Muscle of arm (tissue), 12 donors: ENCODE results near the gene MORN5. TPM values are rescaled to one million over a fixed set of nuclear protein-coding genes. Genes with fewer than 3 reads are reported as not detected.

Source experiments
- DNase-seq: peaks from one replicate; pipeline ENCODE4 v3.0.0-alpha.2; 2013
- polyA plus RNA-seq, 12 donors: library from polyadenylated mRNA; unstranded; fragments of 120-200 nt; gene quantifications; one replicate each; pipeline ENCODE4 v1.2.1, GENCODE V29; 2013; ENCODE audit not compliant: insufficient read length in 12 of 12

Gene MORN5
- polyA plus RNA-seq, 12 donors, result 0.31 to 0.57 (median 0.43) TPM; not detected in 8

DNA sequence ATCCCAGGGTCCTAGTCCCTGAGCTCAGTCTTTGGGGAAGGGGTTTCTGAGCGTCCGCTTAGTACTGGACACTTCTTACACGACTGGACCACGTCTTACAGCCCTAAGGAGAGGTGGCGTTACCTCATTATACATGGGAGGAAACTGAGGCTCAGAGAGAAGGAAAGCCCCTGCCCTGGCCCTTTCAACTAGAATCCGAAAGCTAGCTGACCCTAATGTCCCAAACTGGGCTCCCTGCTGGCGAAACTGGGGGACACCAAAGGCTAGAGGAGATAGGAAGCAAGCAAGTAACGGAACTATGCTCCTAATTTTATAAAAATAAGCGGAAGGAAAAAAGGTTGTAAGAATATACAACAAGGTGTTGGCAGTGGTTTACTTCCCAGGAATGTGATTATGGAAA is 54.8 kb downstream of the MORN5 start:
- DNase-seq, result no peak

DNA sequence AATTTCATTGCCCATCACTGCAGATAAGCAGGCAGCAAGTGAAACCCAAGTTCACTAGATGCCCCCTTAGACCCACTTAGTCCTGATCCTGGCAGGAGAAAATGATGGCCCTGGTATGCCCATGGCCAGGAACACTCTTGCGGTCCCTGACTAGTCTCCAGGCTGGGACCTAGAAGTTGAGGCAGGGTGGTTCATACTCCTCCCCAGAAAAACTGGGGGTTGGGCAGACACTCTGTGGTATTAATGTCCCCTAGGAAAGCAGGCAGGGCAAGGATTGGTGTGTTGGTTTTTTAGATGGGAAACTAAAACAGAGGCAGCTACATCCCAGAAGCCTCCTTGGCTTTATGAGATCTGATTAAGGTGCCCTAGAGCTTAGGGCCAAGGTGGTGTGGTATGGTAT is 56.0 kb downstream of the MORN5 start:
- no peak for DNase-seq

DNA sequence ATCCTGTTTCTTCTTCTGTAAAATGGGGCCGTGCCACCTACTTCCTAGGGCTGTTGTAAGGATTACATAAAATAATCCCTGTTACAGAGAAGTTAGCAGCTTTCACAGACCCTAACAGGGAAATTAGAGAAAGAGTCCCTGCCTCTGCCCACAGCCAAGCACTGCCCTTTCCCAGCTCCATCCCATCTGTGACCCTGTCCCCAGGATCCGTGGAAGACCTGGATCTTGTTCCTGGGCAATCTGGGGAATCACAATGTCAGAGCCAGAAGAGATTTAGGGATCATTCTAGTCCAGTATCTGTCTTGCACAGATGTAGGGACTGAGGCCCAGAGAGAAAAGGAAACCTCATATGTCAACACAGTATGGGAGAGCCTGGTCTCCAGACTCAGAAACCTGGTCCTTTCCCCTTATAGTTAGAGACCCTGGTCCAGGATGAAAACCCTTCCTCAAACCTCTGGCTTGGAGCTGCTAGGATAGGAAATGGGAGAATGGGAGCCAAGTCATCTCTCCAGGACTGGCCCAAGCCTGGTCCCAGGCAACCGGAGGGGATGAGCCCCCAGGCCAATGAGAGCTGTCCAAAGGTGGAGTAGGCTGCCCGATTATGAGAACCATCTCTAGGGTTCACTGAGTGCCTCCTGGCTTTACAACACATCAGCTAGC is 56.6 kb downstream of the MORN5 start:
- no peak for DNase-seq

DNA sequence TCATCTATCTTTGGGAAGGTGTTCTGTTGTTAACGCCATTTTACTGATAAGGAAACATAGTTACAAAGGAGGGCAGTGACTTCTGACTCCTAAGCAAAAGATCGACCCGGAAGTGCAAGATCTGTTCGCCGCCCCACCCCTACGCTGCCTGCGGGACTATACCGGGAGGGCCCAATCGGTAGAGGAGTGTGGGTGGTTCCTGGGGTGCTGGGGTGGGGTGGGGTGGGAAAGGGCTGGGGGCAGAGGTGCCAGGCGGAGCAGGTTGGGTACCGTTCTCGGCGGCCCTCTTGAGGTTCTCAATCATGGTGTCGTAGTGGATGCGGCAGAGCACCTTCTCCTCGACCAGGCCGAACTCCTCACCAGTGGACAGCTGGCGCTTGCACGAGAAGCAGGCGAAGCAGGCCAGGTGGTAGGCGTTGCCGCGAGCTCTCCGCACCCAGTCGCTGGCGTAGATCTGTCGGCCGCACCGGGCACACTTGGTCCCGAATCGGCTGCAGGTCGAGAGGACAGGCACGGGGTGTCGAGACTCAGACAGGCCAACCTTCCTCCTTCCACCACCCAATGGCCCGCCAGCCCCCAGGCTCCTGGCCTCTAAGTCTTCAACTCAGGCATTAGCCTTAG is 57.2 kb downstream of the MORN5 start:
- DNase-seq, result no peak

DNA sequence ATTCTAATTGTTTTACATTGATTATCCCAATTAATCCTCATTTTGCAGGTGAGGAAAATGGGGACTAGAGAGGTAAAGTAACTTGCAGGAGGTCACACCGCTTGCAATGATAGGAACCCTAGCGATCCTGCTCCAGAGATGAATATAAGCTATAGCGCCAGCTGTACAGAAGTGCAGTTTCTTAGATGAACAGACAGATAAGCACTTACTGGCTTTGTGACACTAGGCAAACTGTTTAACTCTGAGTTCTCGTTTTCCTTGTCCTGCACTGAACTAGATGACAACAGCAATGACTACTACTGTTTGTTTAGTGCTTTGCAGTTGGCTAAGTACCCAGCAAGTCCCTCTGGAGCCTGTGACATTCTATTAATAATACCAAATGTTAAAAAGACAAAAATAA is 57.9 kb downstream of the MORN5 start:
- no peak for DNase-seq

DNA sequence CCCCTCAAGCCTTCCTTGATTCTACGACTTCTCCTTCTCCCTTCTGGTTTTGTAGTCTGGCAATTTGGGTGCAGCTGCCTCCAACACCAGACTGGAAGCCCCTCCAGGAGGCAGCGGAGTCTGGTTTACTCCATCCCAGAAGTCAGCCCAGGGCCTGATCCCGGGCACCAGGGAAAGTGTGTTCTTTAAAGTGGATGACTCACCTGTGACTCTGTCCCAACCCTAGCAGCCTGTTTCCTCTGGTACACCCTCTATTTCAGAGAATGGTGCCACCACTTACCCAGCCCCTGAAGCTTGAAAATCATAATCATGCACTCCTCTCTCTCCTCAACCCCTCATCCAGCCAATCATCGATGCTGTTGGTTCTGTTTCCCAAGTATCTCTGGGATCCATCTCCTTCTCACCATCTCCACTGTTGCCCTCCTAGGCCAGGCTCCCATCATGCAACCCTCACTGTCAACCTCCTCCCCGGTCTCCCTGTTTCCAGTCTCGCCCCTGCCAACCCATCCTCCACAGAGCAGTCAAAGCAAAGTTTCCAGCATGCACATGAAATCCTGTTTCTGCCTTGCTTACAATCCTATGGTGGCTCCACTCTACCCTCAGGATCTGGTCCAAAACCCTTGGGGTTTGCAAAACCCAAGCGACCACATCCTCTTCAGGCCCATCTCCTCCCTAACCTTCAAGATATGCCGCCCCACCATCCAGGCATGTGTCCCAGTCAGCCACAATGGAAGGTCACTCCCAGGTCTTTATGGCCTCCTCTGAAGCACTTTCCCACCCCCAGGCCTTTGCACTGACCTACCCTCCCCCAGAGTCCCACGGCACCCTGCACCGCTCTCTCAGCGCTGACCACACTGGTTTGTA is 58.6 kb downstream of the MORN5 start:
- DNase-seq, result no peak

DNA sequence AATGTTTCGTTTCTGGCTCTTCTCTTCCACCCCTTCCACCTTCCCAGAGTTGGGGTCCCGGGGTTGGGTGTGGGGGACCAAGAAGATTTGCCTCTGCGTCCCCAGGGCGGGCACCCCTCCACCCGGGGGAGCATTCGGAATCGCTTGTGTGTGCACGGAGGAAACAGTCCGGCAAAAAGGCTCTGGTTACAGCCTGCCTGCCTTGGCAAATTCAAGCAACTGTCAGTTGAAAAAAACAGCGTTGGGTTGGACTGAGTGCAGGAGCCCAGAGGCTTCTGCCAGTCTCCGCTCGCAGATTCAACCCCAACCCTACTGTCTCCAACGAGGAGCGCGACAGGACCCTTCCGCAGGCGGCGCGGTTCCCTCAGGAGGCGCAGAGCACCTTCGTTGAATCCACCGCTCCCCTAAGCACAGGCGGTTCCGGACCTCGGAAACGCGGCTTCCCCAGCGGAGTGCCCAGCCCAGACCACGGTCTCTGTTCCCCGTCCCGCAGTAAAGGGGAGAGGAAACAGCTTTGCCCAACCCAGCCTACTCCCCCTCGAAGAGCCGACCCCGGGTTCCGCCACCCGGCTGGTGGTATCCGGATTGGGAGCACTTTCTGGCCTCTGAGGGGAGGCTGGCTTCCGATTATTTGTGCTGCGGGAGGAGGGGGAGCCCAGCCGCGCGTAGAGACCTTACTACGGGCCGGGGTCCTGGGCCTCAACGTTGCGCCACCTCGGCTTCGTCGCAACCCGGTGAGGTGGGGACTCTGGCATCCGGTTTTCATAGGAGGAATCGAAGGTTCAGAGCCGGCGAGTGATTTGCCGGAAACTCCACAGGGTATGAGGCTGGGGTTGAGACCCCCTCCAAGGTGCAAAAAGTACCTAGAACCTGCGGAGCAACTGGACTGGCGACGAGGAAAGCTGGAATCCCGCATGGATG is 59.5 kb downstream of the MORN5 start:
- no peak for DNase-seq

DNA sequence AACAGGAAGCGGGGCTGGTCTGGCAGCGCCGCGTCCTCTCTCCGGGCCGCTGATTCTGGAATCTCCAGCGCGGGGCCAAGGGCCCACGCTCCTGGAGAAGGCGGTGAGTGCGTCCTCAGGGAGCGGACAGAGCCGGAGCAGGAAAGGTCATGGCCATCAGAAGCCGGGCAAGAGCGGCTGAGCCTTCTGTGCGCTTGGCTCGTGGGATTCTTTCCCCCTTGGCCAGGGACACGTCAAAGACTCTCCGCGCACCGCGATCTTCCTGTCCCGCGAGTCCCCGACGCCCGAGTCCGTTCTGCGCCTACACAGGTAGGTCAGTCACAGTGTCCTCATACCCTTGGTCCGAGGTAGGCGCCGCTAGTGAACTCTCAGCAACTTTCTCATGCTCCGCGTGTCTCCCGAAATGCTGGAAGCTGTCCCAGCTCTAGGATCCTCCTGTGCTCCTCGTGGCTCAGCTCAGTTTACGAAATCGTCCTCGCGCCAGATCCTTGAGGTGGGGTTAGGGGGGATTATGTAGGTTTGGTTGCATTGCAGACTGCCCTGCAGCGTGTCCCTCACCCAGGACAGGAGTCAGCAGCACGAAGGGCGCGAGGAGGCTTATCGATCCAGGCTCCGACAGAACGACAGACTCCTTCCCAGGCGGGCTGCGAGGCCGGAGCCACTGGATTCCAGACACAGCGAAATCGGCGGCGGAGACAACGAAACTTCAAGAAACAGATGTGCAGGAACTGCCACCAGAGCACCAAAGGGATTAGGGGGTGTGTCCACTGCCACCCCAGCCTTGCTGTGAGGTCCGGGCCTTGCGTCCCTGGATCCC is 60.4 kb downstream of the MORN5 start:
- DNase-seq, result no peak

DNA sequence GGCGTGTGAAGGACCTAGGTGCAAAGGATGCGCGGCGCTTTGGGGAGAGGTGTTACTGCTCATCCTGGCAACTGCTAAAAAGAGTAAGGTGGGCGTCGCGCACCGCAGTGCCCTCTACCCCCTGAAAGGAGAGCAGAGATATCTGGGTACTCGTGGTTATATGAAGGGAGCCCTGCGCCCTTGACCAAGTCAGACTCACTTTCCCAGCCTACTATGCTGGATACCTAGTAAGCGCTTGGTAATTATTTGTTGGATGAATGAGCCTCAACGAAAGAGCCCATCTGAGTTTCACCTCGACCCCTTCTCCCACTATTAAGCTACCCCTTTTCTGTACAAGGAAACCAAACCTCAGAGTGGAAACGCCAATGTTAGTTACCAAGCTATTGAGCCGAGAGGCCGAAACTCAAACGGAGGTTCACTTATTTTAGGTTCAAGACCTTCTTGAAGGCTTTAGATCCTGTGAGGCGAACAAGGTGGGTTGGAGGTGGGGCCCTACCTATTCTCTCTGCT is 61.0 kb downstream of the MORN5 start:
- no peak for DNase-seq

DNA sequence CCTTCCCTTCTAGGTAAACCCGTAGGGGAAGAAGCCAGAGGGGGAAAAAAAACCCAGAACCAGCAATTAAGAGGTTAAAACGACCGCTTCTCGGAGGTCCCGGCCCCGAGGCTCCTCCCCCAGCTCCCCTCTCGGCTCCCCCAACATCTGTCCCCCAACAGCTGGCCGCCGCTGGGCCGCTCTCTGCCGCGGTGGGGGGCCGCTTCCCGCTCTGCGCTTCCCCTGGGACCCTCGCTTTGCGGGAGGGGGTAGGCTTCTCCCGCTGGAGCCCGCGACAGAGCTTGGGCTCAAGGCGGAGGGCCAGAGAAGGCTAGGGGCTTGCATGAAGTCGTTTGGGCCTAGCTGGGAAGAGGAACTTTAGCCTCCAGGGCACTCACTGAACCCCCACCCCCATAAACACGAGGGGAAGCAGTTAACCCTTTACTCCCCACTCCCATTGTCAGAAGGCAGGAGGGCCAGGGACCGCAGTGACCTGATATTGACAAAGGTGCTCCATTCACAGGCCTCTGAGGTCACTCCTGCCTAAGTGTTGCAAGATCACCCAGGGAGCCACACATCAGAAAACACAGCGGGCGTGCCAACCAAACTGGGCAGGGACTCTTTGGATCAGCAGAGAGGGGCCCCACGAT is 61.6 kb downstream of the MORN5 start:
- DNase-seq, result no peak

DNA sequence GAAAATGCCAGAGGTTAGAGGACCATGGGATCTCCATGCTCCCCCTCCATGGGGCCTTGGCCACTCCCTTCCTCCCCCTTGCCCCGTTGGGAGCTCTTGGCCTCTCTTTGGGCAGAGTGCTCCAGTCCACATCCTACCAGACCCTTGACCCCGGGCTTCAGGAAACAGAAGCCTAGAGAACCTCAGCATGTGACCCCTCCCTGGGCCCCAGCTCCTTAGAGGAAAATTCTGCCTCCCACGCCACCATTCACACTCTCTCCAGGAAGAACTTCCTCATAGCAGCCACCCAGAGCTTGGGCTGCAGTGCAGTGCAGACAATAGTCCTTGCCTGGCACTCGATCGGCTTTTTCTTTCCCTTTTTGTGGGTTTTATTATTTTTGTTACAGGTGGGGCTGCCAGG is 63.1 kb downstream of the MORN5 start:
- no peak for DNase-seq

DNA sequence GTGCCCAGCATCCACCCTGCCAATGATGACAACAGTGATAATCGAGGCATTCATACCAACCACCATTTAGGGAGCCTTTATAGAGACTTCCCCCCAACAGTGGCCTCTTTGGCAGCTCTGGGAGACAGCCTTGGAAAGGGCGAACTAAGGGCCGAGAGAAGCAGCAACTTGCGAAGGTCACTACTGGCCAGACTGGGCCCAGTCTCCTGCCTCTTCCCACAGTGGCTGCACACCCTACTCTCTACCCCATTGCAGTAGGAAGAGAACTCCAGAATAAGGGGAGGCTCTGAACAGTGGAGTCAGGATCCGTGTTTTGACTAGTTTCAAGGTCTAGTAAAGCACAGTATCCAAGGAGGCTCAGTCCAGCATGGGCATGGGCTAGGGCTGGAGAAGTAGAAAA is 63.7 kb downstream of the MORN5 start:
- no peak for DNase-seq

DNA sequence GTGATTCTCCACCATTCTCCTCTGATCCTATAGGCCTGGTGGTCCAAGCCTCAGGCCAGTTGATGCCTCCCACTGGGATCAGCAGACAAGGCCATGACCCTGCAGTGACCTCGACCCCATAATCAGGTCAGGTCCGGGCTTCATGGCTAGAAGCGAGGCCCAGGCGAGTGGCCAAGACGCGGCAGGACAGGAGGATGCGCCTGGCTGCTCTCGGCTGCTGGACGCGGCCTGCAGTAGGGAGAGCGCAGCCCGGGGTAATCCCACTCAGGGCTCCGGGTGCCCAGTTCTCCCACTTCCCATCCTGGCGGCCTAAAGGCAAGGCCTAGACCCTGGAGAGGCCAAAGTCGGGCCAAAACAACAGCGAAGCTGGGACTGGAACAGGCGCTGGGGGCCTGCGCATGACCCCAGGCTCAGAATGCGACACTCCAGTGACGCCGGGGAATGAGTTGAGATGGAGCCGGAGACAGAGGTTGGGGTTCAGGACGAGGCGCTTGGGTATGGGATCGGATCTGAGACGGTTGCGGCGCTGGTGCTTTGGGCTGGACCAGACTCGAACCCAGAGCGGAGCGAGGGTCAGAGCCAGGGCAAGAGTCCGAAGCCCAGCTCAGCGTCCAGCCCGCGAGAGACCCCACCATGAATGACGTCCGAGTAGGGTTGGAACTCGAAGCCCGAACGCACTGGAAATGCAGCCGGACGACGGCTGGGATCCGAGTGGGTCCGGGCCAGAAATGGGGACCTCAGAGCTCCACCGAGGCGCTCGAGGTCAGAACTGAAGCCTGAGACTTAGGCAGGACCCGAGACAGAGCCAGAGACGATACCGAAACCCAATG is 65.8 kb downstream of the MORN5 start:
- DNase-seq, result no peak

DNA sequence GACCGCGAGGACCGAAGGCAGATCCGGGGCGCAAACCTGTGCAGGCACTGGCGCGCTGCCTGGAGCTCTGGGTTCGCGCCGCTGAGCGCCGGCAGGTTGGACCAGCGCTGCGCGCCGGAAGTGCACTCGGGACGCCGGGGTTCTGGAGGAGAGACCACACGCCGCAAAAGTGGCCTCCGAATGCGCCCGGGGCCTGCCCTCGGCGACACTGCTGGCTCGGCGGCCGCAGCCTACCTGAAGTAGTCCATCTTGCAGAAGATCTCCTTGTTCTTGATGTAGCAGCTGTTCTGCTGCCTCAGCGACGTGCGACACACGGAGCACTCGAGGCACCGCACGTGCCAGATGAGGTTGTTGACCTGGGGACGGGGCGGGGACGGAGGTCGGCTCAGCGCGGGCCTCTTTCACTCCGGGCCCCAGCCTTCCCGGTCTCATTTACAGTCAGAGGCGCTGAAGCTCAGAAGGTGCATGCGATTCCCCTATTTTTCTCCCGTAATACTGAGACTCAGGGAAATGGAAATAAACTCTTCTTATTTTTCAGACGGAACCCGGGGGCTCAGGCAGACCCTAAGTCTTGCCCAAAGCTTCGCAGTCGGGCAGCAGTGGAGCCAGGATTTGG is 66.5 kb downstream of the MORN5 start:
- DNase-seq, result no peak

DNA sequence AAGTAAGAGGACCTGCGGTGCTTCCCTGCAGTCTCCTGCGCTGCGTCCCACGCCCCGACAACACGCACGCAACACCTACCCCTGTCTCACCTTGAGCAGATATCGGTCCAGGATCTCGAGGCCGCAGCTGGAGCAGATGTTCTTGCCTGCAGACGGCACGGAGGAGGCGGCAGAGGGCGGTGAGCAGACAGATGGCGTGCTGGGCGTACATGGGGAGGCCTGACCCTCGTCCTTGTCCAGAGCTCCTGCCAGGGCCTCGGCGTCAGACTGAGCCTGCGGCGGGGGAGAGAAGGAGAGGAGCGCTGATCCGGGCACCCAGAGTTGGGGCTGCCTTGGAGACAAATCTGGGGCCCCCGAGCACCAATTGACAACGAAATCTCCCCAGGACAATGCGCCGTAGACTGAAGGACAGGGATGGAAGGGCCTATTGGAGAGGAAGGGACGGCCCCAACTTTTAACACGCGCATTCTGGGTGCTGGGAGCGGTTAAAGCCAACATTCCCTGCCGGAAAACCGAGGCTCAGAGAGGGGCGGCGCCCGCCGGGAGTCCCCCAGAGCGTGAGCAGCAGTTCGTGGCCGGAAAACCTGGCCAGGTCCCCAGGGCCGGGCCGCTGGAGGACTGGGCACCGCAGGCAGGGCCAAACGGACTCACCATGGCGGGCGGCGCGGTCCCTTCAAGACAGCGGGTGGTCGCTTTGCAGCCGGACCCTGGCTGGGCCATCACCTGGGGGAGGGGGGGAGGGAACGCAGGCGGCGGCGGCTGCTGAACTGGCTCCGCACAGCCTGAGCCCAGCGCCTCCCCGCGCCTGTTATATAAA is 67.3 kb downstream of the MORN5 start:
- DNase-seq, result no peak

DNA sequence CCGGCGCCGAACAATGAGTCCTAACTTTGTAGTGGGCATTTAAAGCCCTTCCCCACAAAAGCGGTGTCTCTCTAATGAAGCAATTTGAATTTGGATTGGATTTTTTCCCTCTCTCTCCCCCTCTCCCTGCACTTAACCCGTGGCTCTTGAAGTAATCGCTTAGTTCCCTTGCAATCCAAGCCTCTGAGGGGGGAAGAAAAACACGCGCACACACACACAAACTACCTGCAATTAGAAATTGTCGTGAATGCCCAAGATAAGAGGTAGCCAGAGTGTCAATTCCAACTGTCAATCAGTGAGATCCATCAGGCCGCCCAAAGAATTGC is 67.8 kb downstream of the MORN5 start:
- no peak for DNase-seq

DNA sequence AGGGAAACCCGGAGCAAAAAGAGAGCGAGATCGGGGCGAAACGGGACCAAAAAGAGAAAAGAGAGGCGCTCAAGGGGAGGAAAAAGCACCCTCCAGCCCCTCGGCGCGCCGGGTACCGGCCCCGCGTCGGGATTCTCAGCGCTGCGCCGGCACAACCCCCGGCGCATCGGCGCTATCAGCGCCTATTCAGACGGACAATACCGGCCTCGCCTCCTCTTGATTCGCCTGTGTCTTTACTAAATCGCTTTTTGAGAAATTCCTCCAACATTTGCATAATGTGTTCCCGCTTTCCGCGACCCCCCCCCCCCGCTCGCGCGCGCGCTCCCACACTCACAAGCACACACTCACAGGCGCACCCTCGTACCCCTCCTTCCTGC is 68.5 kb downstream of the MORN5 start:
- DNase-seq, result no peak
